Upper lobe of left lung (tissue), 6 donors: Measurements from ENCODE around the gene HAT1. TPM values are rescaled to one million over a fixed set of nuclear protein-coding genes. Genes with fewer than 3 reads are reported as not detected.
"Not testable (repeated sequence)": the region's sequence is repeated elsewhere in the genome, so short reads cannot be mapped to it uniquely, and the experiment has no call there.

Source experiments
- ATAC-seq, 2 donors: fragments of 200-7000 bp; cut with Tn5 transposase; one replicate each; pipeline ENCODE4 v1.9.1; 2022; ENCODE audit warnings: mild to moderate bottlenecking in 2 of 2, moderate library complexity in 2 of 2; ENCODE audit not compliant: low FRiP score in 2 of 2
- DNase-seq, 2 donors: peaks; one replicate each; pipeline ENCODE4 v3.0.0-alpha.2; 2019 to 2020
- H3K27ac ChIP-seq, 4 donors: fragments of 200-600 bp; sonication (generic); one replicate each; pipeline ENCODE4 v1.5.1; 2016 to 2019
- H3K27me3 ChIP-seq, 4 donors: fragments of 200-600 bp; sonication (generic); one replicate each; pipeline ENCODE4 v1.5.1; 2017 to 2019
- H3K36me3 ChIP-seq, 4 donors: fragments of 200-600 bp; sonication (generic); one replicate each; pipeline ENCODE4 v1.5.1; 2016 to 2019
- H3K4me1 ChIP-seq, 4 donors: fragments of 200-600 bp; sonication (generic); one replicate each; pipeline ENCODE4 v1.5.1; 2018 to 2019
- H3K4me3 ChIP-seq, 4 donors: fragments of 200-600 bp; sonication (generic); one replicate each; pipeline ENCODE4 v1.5.1; 2017 to 2019; ENCODE audit warnings: mild to moderate bottlenecking in 2 of 4, moderate library complexity in 1 of 4
- H3K9me3 ChIP-seq, 4 donors: fragments of 200-600 bp; sonication (generic); one replicate each; pipeline ENCODE4 v1.5.1; 2018 to 2019
- CTCF ChIP-seq, 6 experiments: fragments of 450-650 bp in 4 of 6; fragments of 200-600 bp in 2 of 6; sonication (generic) in 2 of 6; IDR thresholded peaks; one replicate each; pipeline ENCODE4 v1.5.1; 2016 to 2019; ENCODE audit warnings: antibody characterized with exemption in 6 of 6
- EP300 ChIP-seq, 4 donors: sonication (generic); formaldehyde crosslinking; IDR thresholded peaks; one replicate each; pipeline ENCODE4 v1.5.1; 2017; ENCODE audit warnings: antibody characterized with exemption in 4 of 4, control low read depth in 2 of 4
- POLR2A ChIP-seq, 4 donors: fragments of 450-650 bp; IDR thresholded peaks; one replicate each; pipeline ENCODE4 v1.5.1; 2016 to 2017; ENCODE audit warnings: antibody characterized with exemption in 4 of 4, mild to moderate bottlenecking in 2 of 4
- POLR2AphosphoS5 ChIP-seq, 2 donors: sonication (generic); formaldehyde crosslinking; IDR thresholded peaks; one replicate each; pipeline ENCODE4 v1.5.1; 2017; ENCODE audit warnings: antibody characterized with exemption in 2 of 2
- WGBS, 2 donors: methylation state at CpG; one replicate each; pipeline ENCODE4 v1.1.5; 2017 to 2018; 5-methylcytosine and 5-hydroxymethylcytosine counted together
- total RNA-seq, 6 donors: library from RNA; depleted of rRNA in 4 of 6; stranded (reverse); fragments of >200 nt in 4 of 6; gene quantifications; one replicate each; pipeline versions ENCODE4 v1.1.0 to v1.2.1, GENCODE V29; 2016 to 2021
- donor health status: DM: no; HTN: no; CAD: no; lungs with moderate emphysema.
- donor health status: DM: no; HTN: yes; CAD: no; lungs with severe emphysema.

The HAT1 gene
- total RNA-seq, 6 donors from 2014 or later = 10.3 to 42.6 (median 25.7) TPM

- 39 to 46% methylated on average over 10 of the region's 10 CpGs for WGBS, 2 donors
- Histone ChIP-seq H3K27ac (peak overlapping the region; percentile 70 to 87 (median 71)), H3K4me1 (peaks cover 7 to 17% (median 13%) of the 10 kb centered on the region in 4 donors), H3K27me3 (no peaks in the 10 kb centered on the region), H3K9me3 (peaks cover 0 to 5% (median 0%) of the 10 kb centered on the region in 4 donors), H3K36me3 (no peaks in the 10 kb centered on the region), H3K4me3 (peak overlapping the region; percentile 64 to 83 (median 74))
- DNase-seq = no peak
- TF ChIP-seq POLR2A (IDR thresholded peaks at IDR 0.05) = no peak
- TF ChIP-seq POLR2AphosphoS5 (IDR thresholded peaks at IDR 0.05) = no peak
- no peak for TF ChIP-seq EP300 (IDR thresholded peaks at IDR 0.05)
- TF ChIP-seq CTCF (IDR thresholded peaks at IDR 0.05) = no peak
- ATAC-seq = no peak
Measured at GRCh38 chr2:171894612-171894947, 27.7 kb upstream of the HAT1 start.

- no peak for ATAC-seq
- Histone ChIP-seq H3K36me3 (no peaks in the 10 kb centered on the region), H3K4me1 (peaks cover 7 to 17% (median 13%) of the 10 kb centered on the region in 4 donors), H3K9me3 (peaks cover 0 to 5% (median 0%) of the 10 kb centered on the region in 4 donors), H3K4me3 (no peak overlapping the region), H3K27ac (no peak overlapping the region), H3K27me3 (no peaks in the 10 kb centered on the region)
- no peak for DNase-seq
- TF ChIP-seq CTCF (IDR thresholded peaks at IDR 0.05) = no peak
- no peak for TF ChIP-seq POLR2AphosphoS5 (IDR thresholded peaks at IDR 0.05)
- TF ChIP-seq EP300 (IDR thresholded peaks at IDR 0.05) = no peak
- no peak for TF ChIP-seq POLR2A (IDR thresholded peaks at IDR 0.05)
- WGBS, 2 donors = 89 to 93% methylated on average over 1 of the region's 1 CpG
Measured at GRCh38 chr2:171895786-171896185, 26.5 kb upstream of the HAT1 start.

- H3K9me3 ChIP-seq, H3K4me1 ChIP-seq, H3K27me3 ChIP-seq, H3K4me3 ChIP-seq, H3K27ac ChIP-seq, H3K36me3 ChIP-seq, ATAC-seq: not testable (repeated sequence)
- 91% methylated on average over 8 of the region's 58 CpGs; no CpG with 5 or more reads in 1 of the 2 donors for WGBS, 2 donors
- peak in 1 of 2 donors; percentile 65 for DNase-seq
Measured at GRCh38 chr2:171899623-171900282, 22.5 kb upstream of the HAT1 start.

GRCh38 chr2:171902840-171903420 is 19.3 kb upstream of the HAT1 start:
- Histone ChIP-seq H3K4me3 (no peak overlapping the region), H3K36me3 (no peaks in the 10 kb centered on the region), H3K4me1 (no peaks in the 10 kb centered on the region), H3K9me3 (peaks cover 0 to 5% (median 0%) of the 10 kb centered on the region in 4 donors), H3K27ac (no peak overlapping the region), H3K27me3 (no peaks in the 10 kb centered on the region)
- TF ChIP-seq POLR2AphosphoS5 (IDR thresholded peaks at IDR 0.05) (no peak), EP300 (IDR thresholded peaks at IDR 0.05) (no peak), POLR2A (IDR thresholded peaks at IDR 0.05) (no peak), CTCF (IDR thresholded peaks at IDR 0.05) (no peak)
- ATAC-seq (no peak), DNase-seq (no peak)
- 53 to 65% methylated on average over 2 of the region's 2 CpGs for WGBS, 2 donors

GRCh38 chr2:171908235-171908634 is 14.0 kb upstream of the HAT1 start:
- TF ChIP-seq POLR2A (IDR thresholded peaks at IDR 0.05) (no peak), CTCF (IDR thresholded peaks at IDR 0.05) (no peak), POLR2AphosphoS5 (IDR thresholded peaks at IDR 0.05) (no peak), EP300 (IDR thresholded peaks at IDR 0.05) (no peak)
- H3K4me3 ChIP-seq = no peak overlapping the region
- H3K27me3 ChIP-seq = no peaks in the 10 kb centered on the region
- no peaks in the 10 kb centered on the region for H3K4me1 ChIP-seq
- 75 to 77% methylated on average over 1 of the region's 1 CpG for WGBS, 2 donors
- ATAC-seq (no peak), DNase-seq (no peak)
- no peak overlapping the region for H3K27ac ChIP-seq
- no peaks in the 10 kb centered on the region for H3K36me3 ChIP-seq
- H3K9me3 ChIP-seq = no peaks in the 10 kb centered on the region
